Measurements from ENCODE around the gene COL20A1. TPM values are rescaled to one million over a fixed set of nuclear protein-coding genes. Genes with fewer than 3 reads are reported as not detected.

Gene COL20A1
- total RNA-seq, 1 donor from 2014 or later: not detected

DNA sequence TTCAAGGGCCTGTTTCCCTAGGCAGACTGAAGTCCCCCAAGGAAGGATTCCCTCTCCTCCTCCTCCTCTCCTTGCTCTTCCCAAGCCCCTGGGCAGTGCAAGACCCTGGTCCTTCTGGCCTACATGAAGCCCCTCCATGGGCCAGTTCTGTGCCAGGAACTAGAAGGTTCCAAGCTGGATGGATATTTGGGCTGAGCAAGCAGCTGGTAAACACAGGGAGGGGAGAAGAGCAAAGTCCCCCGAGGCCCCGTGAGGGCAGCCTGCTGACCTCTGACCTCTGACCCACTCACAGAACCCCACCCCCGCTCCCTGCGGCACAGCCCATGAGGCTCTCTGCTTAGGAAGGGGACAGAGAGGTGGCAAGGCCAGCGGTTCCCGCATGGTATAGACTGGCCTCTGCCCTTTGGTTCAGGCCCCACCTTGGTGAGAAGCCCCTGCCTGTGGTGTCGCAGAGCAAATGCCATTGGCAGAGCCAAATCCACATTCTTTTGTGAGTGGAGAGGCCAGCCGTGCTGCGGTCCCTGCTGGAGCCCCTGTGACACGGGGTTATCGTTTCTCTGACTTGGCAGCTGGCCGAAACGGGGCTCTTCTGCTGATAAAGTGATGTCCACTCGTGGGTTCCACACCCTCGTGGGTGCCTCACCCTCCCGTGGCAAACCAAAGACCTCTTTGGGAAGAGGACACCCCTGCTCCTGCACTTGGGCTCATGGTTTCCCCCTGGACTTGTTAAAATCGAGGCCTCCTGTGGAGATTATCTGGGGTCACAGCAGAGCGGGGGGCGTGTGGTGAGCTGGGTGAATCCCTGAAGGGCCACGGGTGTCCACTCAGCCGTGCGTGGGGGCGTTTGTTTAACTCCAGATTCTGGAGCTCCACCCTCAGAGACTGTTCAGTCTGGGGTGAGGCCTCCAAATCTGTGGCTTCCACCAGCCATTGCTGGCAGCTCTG lies 70.3 kb downstream of the COL20A1 start:
- intact Hi-C loops (cut with DNase I): no loop called here
- DNase-seq (ENCODE audit: missing footprints) (peak; percentile 40), ATAC-seq (no peak)

DNA sequence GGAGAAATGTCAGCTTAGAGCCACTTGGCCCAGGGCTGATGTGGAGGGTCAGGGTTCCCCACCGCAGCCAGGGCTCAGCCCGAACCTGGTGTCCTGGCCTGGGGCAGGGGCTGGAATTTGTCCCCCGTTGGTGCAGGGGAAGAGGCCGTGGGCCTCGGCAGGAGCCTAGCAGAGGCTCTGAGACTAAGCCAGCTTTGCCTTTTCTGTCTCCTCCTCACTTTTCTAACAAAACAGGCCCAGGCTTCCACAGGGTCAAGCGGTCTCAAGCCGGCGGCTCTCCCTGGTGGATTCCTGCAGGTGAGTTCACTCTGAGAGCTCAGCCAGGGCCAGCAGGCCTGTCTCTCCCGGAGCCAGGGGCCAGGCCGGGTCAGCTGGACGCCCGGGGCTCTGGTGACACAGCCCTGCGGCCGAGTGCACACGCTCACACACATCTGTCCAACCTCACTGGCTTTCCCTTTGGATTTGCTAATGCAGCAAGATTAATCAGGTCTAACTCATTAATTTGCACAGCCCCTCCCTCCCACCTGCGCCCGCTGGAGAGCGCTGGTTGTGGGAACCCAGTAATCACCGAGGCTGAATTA lies 71.1 kb downstream of the COL20A1 start:
- DNase-seq (ENCODE audit: missing footprints) (peak; percentile 39), ATAC-seq (no peak)
- intact Hi-C loops (cut with DNase I): no loop called here

DNA sequence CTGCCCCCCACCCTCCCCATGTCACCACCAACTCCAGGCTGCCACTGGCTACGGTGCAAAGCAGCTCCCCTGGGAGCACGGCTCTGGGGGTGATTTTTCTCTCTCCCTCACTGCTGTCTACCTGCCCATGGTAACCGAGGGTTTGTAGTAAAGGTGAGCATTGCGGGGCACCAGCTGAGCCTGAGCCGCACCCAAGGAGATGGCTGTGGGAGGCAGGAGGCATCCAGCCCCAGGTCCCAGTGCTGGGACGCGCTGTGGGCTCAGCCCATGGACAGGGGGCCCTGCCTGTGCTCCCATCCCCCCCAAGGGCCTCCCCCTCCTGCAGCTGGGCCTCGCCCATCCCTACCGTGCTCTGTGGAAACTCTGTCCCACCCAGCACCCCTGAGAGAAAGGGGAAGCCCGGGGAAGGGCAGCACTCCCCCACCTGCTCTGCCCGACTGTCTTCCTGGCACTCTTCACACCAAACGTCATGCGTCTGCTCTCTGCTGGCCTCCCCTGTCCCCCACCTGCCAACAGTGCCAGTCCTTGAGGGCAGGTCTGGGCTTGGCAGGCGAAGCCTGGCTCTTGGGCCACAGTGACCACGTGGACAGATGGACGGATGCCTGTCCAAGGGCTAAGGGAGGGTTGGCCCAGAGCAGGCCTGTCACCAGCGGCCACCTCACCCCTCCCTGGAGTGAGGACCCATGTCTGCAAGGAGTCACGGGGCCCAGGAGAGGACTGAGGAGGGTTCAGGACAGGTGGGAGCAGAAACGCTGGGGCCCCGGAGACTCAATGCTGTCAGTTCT lies 72.0 kb downstream of the COL20A1 start:
- intact Hi-C loops (cut with DNase I): no loop called here
- DNase-seq (ENCODE audit: missing footprints) (no peak), ATAC-seq (no peak)

DNA sequence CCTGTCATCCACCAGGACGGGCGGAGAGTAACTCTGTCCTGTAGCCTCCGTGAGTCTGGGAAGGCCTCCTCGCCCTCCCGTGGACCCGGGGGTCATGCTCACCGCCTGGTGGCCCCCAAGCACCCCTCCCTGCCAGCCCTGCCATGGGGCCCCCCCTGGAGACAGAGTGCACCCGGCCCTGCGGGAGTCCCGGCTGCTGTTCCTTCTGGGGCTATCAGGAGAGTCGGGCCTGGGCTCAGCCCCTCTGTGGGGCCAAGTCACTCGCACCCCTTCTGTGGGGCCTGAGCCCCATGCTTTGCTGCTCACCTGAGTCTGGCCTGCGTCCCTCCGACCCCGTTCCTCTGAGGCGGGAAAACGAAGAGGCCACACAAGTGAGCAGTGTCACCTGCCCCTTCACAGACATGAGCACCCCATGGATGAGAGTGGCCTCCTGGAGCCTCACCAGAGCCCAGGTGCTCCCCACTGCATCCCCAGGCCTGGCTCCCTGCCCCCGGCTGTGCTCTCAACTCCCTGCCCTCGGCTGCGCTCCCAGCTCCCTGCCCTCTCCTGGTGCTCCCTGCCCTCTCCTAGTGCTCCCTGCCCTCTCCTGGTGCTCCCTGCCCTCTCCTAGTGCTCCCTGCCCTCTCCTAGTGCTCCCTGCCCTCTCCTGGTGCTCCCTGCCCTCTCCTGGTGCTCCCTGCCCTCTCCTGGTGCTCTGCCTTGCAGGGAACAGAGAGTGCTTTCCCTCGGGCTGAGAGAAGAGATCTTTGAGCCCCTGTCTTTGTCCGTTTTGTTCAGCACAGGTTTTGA lies 72.8 kb downstream of the COL20A1 start:
- ATAC-seq: no peak
- no peak for DNase-seq (ENCODE audit: missing footprints)
- intact Hi-C loops (cut with DNase I): no loop called here

DNA sequence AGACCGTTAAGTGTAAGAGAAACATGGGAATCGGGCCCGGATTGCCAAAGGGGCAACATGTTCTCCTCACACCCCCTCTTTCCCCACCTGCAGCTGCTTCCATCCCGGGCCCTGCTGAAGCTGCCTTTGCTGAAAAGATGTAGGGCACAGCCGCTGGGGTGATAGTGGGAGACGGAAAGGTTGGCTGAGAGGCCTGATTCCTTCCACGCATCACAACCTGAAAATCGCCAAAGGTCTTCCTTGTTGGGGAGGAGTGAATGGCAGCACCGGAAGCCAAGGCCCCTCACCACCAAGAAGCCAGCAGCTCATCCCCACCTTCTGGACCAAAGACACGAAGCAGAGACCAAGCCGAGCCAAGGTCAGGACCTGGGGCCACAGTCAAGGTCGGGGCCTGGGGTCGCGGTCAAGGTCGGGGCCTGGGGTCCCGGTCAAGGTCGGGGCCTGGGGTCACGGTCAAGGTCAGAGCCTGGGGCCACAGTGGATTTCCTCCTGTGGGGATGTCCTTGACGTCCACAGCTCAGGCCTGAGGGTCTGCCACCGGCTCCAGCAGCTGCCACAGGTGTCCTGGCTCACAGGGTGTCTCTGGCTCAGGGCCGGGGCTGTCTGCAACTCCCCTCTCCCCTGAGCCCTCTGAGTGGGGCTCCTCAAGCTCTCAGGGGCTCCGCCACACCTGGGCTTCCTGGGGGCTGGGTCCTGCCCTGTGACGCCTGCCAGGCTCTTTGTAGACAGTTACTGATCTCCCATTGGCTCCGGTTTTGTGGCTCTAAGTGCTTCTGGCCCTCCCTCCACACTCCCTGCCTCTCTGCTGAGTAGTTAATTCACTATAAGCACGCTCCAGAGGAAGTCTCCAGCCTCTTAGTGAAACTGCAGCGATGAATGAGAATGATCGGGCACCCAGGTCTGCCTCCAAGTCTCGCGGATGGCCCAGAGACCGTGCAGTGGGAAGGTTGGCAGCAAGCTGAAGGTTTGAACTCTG lies 73.7 kb downstream of the COL20A1 start:
- intact Hi-C loops (cut with DNase I): no loop called here
- no peak for ATAC-seq
- DNase-seq (ENCODE audit: missing footprints): no peak

DNA sequence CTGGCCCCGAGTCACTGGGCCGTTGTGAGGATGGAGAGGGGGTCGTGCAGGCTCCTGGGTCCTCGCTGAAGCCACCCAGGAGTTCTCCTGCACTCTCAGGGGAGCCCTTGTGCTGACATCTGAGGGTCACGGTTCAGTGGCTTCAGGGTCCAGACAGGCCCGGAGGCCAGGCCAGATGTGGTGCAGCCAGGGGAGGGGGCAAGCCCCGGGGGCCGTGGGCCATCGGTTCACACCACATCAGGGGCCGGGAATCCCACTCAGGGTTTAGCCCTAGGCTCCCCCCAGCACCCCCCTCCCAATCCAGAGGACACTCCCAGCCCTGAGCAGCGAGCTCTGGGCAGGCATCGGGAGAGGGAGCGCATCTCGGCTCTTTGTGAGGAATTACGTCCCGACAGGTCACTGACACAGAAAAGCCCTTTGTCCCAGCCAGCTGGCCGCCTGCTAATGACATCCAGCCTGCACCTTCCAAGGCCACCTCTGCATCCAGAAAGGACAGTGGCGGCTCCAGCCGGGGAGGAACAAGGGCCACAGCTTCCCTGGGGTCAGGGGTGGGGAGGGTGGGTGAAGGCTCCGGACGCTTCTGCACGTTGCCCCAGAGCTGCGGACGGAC lies 74.6 kb downstream of the COL20A1 start:
- no peak for ATAC-seq
- no peak for DNase-seq (ENCODE audit: missing footprints)
- intact Hi-C loops (cut with DNase I): no loop called here

DNA sequence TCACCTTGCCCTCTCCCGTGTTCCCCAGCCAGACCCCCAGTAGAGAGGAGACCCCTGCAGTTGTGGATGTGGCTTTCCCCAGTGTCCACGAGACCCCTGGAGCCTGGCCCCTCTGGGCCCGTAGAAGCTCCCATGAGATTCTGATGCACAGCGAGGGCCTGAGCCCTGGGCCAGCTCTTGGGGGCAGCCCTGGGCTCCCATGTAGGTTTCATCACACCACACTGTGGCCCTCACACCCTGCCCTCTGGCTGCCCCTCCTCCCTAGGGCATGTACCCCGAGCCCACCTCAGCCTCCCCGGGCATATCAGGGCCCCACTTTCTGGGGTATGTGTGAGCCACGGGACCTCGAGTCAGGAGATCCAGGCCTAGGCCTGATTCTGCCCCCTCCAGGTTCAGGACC lies 75.2 kb downstream of the COL20A1 start:
- no peak for DNase-seq (ENCODE audit: missing footprints)

DNA sequence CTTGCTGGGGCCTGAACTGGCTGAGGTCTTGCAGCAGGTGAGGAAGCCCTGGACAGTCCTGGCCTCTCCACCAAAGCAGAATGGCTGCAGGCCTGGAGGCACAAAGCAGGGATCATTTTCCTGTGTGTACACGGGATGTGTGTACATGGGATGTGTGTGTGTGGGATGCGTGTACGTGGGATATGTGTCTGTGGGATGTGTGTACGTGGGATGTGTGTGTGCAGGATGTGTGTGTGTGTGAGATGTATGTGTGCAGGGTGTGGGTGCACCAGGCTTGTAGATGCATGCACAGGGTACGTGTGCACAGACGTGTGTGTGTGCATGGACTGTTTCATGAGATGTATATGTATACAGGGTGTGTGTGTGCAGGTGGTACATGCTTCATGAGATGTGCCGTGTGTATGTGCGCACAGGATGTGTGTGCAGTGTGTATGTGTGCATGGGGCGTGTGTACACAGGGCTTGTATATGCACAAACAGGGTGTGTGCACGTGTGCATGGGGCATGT lies 76.1 kb downstream of the COL20A1 start:
- no peak for ATAC-seq

More for the DNA sequence above, 75.2 kb downstream of the COL20A1 start:
- intact Hi-C loops (cut with DNase I): no loop called here
- ATAC-seq: no peak

DNA sequence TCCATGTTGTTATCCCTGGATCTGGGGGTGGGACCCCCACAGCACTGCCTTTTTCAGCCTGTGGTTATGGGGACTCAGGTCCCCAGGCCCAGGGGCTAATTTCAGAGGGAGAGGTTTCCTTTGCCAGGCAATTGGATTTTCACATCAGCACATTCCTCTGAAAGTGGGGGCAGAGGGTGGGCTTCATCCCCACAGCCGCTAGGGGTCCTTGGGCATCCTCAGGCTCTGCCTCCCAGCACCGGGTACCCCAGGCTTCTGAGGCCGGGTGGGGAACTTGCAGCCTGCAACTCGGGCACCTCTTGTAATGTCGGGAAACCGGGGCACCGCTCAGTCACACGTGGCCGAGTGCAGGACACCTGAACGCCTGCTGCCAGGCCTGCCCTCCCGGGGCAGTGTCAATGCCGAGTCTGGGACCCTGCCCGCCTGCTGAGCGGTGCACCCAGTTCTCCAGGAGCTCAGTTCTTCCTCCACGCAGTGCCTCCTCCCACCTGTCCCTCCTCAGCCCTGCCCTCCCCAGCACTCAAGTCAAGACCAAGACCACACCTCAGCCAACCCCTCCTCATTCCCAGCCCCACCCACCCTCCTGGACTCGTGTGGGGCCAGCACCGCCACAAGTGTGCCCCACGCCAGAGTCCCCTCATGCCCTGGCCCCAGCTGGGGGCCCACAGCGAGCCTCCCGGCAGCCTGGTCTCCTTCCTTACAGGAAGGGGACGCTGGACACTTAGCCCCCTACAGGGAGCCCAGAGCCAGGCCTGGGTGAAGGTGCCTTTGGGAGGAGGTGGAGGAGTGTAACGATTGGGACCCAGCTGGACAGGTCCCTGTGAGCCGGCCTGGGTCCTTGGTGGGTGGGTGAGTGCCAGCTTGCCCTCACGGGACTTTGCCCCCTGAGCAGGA lies 77.0 kb downstream of the COL20A1 start:
- ATAC-seq (peak; percentile 24), DNase-seq (ENCODE audit: missing footprints) (no peak)
- intact Hi-C loops (cut with DNase I): no loop called here

More for the DNA sequence above, 76.1 kb downstream of the COL20A1 start:
- DNase-seq (ENCODE audit: missing footprints): no peak
- intact Hi-C loops (cut with DNase I): no loop called here

DNA sequence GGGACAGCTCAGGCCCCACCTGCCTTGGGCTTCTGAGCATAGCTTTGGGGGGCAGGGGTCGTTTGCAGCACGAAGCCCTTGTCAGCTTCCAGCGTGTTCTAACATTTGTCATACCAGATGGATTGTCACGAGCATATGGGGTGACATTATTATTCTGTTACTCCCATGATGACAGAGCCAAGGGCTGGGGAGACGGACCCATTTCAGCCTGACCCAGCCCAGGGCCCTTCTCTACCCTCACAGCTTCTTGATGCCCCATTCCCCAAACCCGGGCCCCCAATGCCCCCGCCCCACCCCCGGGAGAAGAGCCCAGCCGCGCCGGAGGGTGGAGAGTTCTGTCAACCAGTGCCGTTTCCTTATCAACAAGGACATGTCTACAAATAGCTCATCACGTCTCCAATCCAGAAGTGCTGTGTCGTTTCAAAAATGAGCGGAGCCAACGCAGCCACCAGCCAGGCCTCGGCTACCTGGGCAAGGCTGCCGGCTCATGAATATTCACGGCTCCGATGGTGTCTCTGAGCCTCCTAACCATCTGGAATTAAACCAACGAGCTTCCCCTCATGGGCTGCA lies 77.7 kb downstream of the COL20A1 start:
- intact Hi-C loops (cut with DNase I): no loop called here
- ATAC-seq (peak; percentile 69), DNase-seq (ENCODE audit: missing footprints) (no peak)

DNA sequence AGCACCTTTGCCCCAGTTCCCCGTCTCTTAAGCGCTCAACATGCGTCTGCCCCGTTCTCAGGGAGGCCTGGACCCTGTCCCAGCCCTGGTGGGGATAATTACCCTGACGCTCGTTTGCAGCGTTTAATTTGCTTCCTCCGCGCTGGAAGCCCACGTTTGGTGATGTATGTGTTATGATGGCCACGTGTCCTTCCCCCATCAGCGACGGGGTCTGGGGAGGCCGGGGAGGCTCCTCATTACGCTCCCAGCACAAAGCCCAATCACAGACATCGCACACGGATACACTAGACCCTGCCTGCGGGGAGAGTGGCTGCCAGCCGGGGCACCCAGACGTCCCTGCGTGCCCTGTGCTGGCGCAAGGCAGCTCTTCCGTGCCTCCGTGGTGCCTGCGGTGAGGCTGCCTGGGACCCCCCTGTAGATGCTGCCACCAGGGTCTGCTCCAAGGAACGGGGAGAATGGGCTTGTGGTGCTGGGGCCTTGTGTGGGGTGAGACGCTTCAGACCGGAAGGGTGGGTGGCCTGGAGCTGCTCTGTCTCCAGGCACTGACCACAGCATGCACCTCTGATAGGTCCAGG lies 78.4 kb downstream of the COL20A1 start:
- intact Hi-C loops (cut with DNase I): no loop called here
- ATAC-seq (no peak), DNase-seq (ENCODE audit: missing footprints) (no peak)

DNA sequence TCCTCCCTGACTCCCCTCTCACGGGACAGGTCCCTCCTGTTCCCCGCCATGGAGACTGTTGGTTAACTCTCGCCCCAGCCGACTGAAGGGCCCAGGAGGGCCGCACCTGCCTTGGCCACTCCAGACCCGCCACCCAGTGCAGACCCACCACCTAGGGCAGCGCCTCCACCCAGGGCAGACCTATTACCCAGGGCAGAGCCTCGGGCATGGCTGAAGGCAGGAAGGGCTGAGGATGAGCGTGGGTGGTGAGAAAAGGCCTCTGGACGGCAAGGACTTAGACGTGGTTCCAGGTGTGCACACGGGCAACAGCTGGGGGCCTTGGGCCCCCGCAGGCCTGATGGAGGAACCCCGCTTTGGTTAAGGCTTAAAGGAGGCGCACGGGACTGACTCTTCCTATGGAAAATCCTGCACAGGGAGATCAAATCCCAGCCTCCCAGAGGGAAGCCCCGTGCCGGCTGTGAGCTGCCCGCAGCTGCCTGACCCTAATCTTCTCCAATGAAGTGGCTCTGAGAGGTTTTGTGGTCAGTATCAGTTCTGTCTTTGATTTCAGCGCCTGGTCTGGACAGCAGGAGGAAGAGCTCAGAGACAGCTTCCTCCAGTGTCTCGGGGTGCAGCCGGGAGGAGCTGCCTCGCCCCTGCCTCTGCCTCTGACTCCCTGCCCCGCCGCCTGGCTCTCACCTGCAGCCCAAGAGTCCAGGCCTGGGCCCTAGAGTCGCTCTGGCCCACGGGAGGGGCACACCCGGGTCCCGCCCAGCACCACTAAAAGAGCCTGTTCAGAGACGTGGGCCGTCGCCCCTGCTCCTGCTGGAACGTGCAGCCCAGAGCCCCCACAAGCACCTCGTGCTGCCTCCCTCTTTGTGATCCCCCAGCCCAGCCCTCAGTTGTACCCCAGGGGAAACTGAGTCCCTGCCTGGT lies 80.2 kb downstream of the COL20A1 start:
- ATAC-seq: no peak

DNA sequence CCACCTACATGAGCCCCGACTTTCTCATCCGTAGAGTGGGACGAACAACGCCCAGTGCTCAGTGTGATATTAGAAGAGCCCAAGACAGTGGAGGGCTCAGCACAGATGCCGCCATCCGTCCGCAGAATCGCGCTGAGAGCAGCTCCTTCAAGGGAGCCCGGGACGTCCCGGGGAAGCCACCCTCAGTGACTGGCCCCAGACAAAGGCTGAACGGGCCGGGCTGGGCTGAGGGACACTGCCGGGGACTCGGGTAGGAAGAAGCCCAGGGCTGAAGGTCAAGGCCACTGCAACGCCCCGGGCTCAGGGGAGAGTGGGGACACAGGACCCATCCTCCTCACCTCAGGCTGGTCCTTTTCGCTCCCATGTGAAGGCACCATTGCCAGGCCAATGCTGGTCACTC lies 81.0 kb downstream of the COL20A1 start:
- DNase-seq (ENCODE audit: missing footprints): no peak
- no peak for ATAC-seq
- intact Hi-C loops (cut with DNase I): no loop called here

More for the DNA sequence above, 80.2 kb downstream of the COL20A1 start:
- intact Hi-C loops (cut with DNase I): no loop called here
- DNase-seq (ENCODE audit: missing footprints): no peak

DNA sequence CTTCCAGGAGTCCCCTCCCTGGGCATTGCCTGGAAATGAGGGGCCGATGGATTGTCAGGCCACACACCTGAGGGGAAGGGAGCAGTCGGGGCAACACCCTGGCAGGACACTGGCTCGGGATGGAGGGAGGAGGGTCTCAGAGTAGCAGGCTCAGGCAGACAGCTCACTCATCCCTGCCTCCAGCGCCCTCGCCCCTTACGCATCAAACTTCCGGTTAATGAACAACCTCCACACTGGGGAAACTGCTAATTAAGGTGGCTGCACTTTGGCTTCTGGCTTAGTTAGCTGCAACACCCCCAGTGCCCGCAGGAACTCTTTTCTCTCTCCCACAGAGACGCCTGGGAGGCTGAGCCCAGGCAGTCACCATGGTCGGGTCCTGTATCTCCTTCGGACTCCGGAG lies 81.5 kb downstream of the COL20A1 start:
- intact Hi-C loops (cut with DNase I): no loop called here
- DNase-seq (ENCODE audit: missing footprints) (no peak), ATAC-seq (no peak)
